ENCODE data around the gene HIBCH. TPM values are rescaled to one million over a fixed set of nuclear protein-coding genes. Genes with fewer than 3 reads are reported as not detected.

Gene HIBCH
- total and polyA plus RNA-seq, 2 of the 13 experiments (the other 11 are each of a cell fraction or from before 2014, with no cell fraction given): 18.8 to 49.5 TPM

GRCh38 chr2:190334479-190335224, 15.0 kb upstream of the HIBCH start (continued):
- TF ChIP-seq ZNF496 (CRISPR knock-in tag; IDR thresholded peaks at IDR 0.05; ENCODE audit: insufficient replicate concordance) (no peak), ZNF619 (CRISPR knock-in tag; IDR thresholded peaks at IDR 0.05) (no peak), HHEX (CRISPR knock-in tag; IDR thresholded peaks at IDR 0.05) (no peak), PCBP2 (optimal IDR thresholded peaks at IDR 0.05; ENCODE audit: low read depth, low read length, poor library complexity, severe bottlenecking) (no peak), SMARCC2 (IDR thresholded peaks at IDR 0.05) (0 out of 2 replicates have a peak, but pooled peaks have one; percentile 47), SCMH1 (CRISPR knock-in tag; IDR thresholded peaks at IDR 0.05; ENCODE audit: borderline replicate concordance) (no peak), YEATS4 (CRISPR knock-in tag; IDR thresholded peaks at IDR 0.05; ENCODE audit: borderline replicate concordance) (peak; percentile 30; the same call in 1 of the 2 replicates), NR2F2 (IDR thresholded peaks at IDR 0.05; ENCODE audit: borderline replicate concordance, low read depth) (peak; percentile 7), PREB (CRISPR knock-in tag; IDR thresholded peaks at IDR 0.05) (no peak), ZNF256 (CRISPR knock-in tag; conservative IDR thresholded peaks at IDR 0.05) (no peak), ZNF772 (CRISPR knock-in tag; IDR thresholded peaks at IDR 0.05) (peak; percentile 69; the same call in 1 of the 2 replicates), ZNF563 (CRISPR knock-in tag; IDR thresholded peaks at IDR 0.05) (no peak), BCL6 (CRISPR knock-in tag; IDR thresholded peaks at IDR 0.05) (peak; percentile 93), TEF (CRISPR knock-in tag; IDR thresholded peaks at IDR 0.05) (no peak), CBFB (CRISPR knock-in tag; IDR thresholded peaks at IDR 0.05) (0 out of 2 replicates have a peak, but pooled peaks have one; percentile 68), GABPA (IDR thresholded peaks at IDR 0.05; ENCODE audit: low read depth, low read length) (no peak), GABPA (CRISPR knock-in tag; IDR thresholded peaks at IDR 0.05; ENCODE audit: low read depth) (peak; percentile 71), ZIK1 (CRISPR knock-in tag; IDR thresholded peaks at IDR 0.05; ENCODE audit: borderline replicate concordance, low read depth) (no peak), FOXC1 (CRISPR knock-in tag; IDR thresholded peaks at IDR 0.05; ENCODE audit: borderline replicate concordance) (no peak), CREM (IDR thresholded peaks at IDR 0.05) (peak; percentile 82), CREM (CRISPR knock-in tag; IDR thresholded peaks at IDR 0.05) (no peak), ZNF251 (CRISPR knock-in tag; IDR thresholded peaks at IDR 0.05) (no peak), SSRP1 (CRISPR knock-in tag; IDR thresholded peaks at IDR 0.05) (no peak), SP1 (IDR thresholded peaks at IDR 0.05) (no peak), SP1 (CRISPR knock-in tag; IDR thresholded peaks at IDR 0.05) (no peak), KLF6 (CRISPR knock-in tag; IDR thresholded peaks at IDR 0.05) (peak; percentile 65; the same call in 1 of the 2 replicates), NCOA5 (CRISPR knock-in tag; IDR thresholded peaks at IDR 0.05) (no peak)
- TF ChIP-seq, protein P1, sequence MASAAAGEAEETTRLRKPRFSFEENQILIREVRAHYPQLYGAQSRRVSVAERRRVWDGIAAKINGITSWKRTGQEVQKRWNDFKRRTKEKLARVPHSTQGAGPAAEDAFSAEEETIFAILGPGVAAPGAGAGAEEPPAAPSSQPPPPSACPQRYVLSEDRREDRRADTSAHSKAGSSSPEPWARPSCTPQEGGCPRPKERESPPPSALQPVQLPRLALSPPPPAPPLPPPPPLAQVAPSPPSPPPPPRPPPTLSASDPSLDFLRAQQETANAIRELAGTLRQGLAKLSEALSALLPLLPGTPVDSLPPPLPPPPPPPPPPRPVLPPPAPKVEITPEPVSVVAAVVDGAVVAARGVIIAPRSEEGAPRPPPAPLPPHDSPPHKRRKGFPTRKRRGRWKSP (CRISPR knock-in tag; IDR thresholded peaks at IDR 0.05): peak; percentile 43; the same call in 1 of the 2 replicates
- TF ChIP-seq, protein P2, sequence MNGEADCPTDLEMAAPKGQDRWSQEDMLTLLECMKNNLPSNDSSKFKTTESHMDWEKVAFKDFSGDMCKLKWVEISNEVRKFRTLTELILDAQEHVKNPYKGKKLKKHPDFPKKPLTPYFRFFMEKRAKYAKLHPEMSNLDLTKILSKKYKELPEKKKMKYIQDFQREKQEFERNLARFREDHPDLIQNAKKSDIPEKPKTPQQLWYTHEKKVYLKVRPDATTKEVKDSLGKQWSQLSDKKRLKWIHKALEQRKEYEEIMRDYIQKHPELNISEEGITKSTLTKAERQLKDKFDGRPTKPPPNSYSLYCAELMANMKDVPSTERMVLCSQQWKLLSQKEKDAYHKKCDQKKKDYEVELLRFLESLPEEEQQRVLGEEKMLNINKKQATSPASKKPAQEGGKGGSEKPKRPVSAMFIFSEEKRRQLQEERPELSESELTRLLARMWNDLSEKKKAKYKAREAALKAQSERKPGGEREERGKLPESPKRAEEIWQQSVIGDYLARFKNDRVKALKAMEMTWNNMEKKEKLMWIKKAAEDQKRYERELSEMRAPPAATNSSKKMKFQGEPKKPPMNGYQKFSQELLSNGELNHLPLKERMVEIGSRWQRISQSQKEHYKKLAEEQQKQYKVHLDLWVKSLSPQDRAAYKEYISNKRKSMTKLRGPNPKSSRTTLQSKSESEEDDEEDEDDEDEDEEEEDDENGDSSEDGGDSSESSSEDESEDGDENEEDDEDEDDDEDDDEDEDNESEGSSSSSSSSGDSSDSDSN (CRISPR knock-in tag; IDR thresholded peaks at IDR 0.05): no peak
